ENCODE data around the gene C22orf39.

The C22orf39 gene

GRCh38 chr22:19447330-19448075 lies at the start of gene C22orf39:
TSS of gene C22orf39 (minus strand) at chr22:19447711. CDS start at chr22:19447688, 23 bp downstream.
- peak; percentile 98 for DNase-seq

GRCh38 chr22:19497245-19497644 lies 49.7 kb upstream of the C22orf39 start:
- DNase-seq = no peak

- DNase-seq = no peak
Observed at GRCh38 chr22:19496324-19496630, 48.8 kb upstream of the C22orf39 start.

- DNase-seq = no peak
Observed at GRCh38 chr22:19495562-19496323, 48.2 kb upstream of the C22orf39 start.

- no peak for DNase-seq
Observed at GRCh38 chr22:19494676-19495173, 47.2 kb upstream of the C22orf39 start.

GRCh38 chr22:19494001-19494560 lies 46.6 kb upstream of the C22orf39 start:
- DNase-seq = no peak

GRCh38 chr22:19492504-19493174 lies 45.1 kb upstream of the C22orf39 start:
- DNase-seq = no peak

GRCh38 chr22:19490628-19491230 lies 43.2 kb upstream of the C22orf39 start:
- no peak for DNase-seq

- no peak for DNase-seq
Observed at GRCh38 chr22:19488884-19489843, 41.7 kb upstream of the C22orf39 start.

GRCh38 chr22:19488285-19488684 lies 40.8 kb upstream of the C22orf39 start:
- no peak for DNase-seq

GRCh38 chr22:19483481-19484244 lies 36.2 kb upstream of the C22orf39 start:
- DNase-seq = no peak

GRCh38 chr22:19482297-19482696 lies 34.8 kb upstream of the C22orf39 start:
- DNase-seq = no peak

- no peak for DNase-seq
Observed at GRCh38 chr22:19480789-19481188, 33.3 kb upstream of the C22orf39 start.

- no peak for DNase-seq
Observed at GRCh38 chr22:19480173-19480568, 32.7 kb upstream of the C22orf39 start.

- peak; percentile 100 for DNase-seq
Observed at GRCh38 chr22:19479355-19480172, 32.1 kb upstream of the C22orf39 start, which contains the start of gene CDC45. TSS of gene CDC45 (plus strand) at chr22:19479920. CDS start at chr22:19479969, 49 bp downstream.

GRCh38 chr22:19478901-19479354 lies 31.4 kb upstream of the C22orf39 start, which contains the start of gene UFD1:
TSS of gene UFD1 (minus strand) at chr22:19479193. CDS start at chr22:19479085, 108 bp downstream.
- no peak for DNase-seq

- DNase-seq = no peak
Observed at GRCh38 chr22:19478045-19478900, 30.8 kb upstream of the C22orf39 start.

GRCh38 chr22:19477321-19478044 lies 30.0 kb upstream of the C22orf39 start:
- DNase-seq = peak; percentile 9
